ENCODE data around the gene BCL3.
"Not testable (repeated sequence)": the region's sequence is repeated elsewhere in the genome, so short reads cannot be mapped to it uniquely, and the experiment has no call there.

BCL3 gene

GRCh38 chr19:44712864-44713515 is 35.5 kb upstream of the BCL3 start:
- no peaks in the 10 kb centered on the region for H3K36me3 Mint-ChIP-seq (ENCODE audit: low read depth)
- no peak for ATAC-seq

GRCh38 chr19:44714597-44715169 is 33.8 kb upstream of the BCL3 start:
- no peak overlapping the region for H3K4me3 Mint-ChIP-seq
- peaks cover 2% of the 10 kb centered on the region for H3K27me3 Mint-ChIP-seq

More at GRCh38 chr19:44712864-44713515, 35.5 kb upstream of the BCL3 start:
- H3K27ac Mint-ChIP-seq, result no peak overlapping the region
- H3K4me1 Mint-ChIP-seq, result peaks cover 9% of the 10 kb centered on the region
- no peaks in the 10 kb centered on the region for H3K27me3 Mint-ChIP-seq
- H3K9me3 Mint-ChIP-seq, result peaks cover 18% of the 10 kb centered on the region
- H3K4me3 Mint-ChIP-seq, result no peak overlapping the region
- no peak for DNase-seq

GRCh38 chr19:44717603-44718002 is 30.9 kb upstream of the BCL3 start:
- Mint-ChIP-seq H3K27ac (no peak overlapping the region), H3K4me3 (no peak overlapping the region), H3K36me3 (ENCODE audit: low read depth) (no peaks in the 10 kb centered on the region), H3K27me3 (peaks cover 2% of the 10 kb centered on the region), H3K4me1 (peaks cover 17% of the 10 kb centered on the region), H3K9me3 (peaks cover 18% of the 10 kb centered on the region)
- no peak for DNase-seq
- ATAC-seq, result no peak

More at GRCh38 chr19:44714597-44715169, 33.8 kb upstream of the BCL3 start:
- no peaks in the 10 kb centered on the region for H3K36me3 Mint-ChIP-seq (ENCODE audit: low read depth)
- peaks cover 10% of the 10 kb centered on the region for H3K4me1 Mint-ChIP-seq
- no peak for DNase-seq
- ATAC-seq, result no peak
- H3K9me3 Mint-ChIP-seq, result peaks cover 18% of the 10 kb centered on the region
- H3K27ac Mint-ChIP-seq, result no peak overlapping the region

GRCh38 chr19:44718441-44719261 is 29.9 kb upstream of the BCL3 start:
- Mint-ChIP-seq H3K9me3 (peaks cover 18% of the 10 kb centered on the region), H3K27me3 (peaks cover 2% of the 10 kb centered on the region), H3K4me3 (no peak overlapping the region), H3K4me1 (peaks cover 24% of the 10 kb centered on the region), H3K27ac (no peak overlapping the region), H3K36me3 (ENCODE audit: low read depth) (no peaks in the 10 kb centered on the region)
- DNase-seq (no peak), ATAC-seq (no peak)

GRCh38 chr19:44719262-44719701 is 29.2 kb upstream of the BCL3 start:
- H3K27ac Mint-ChIP-seq, result no peak overlapping the region
- H3K9me3 Mint-ChIP-seq, result peaks cover 16% of the 10 kb centered on the region
- ATAC-seq (no peak), DNase-seq (no peak)
- H3K4me3 Mint-ChIP-seq, result no peak overlapping the region
- peaks cover 29% of the 10 kb centered on the region for H3K4me1 Mint-ChIP-seq
- peaks cover 2% of the 10 kb centered on the region for H3K27me3 Mint-ChIP-seq
- H3K36me3 Mint-ChIP-seq (ENCODE audit: low read depth), result no peaks in the 10 kb centered on the region

- H3K27ac Mint-ChIP-seq; H3K4me3 Mint-ChIP-seq; H3K27me3 Mint-ChIP-seq; H3K9me3 Mint-ChIP-seq; ATAC-seq; H3K36me3 Mint-ChIP-seq (ENCODE audit: low read depth); DNase-seq: not testable (repeated sequence)
- H3K4me1 Mint-ChIP-seq, result peaks cover 35% of the 10 kb centered on the region
These were observed 28.1 kb upstream of the BCL3 start for GRCh38 chr19:44720396-44720795.

GRCh38 chr19:44720945-44721344 is 27.6 kb upstream of the BCL3 start:
- peaks cover 4% of the 10 kb centered on the region for H3K27me3 Mint-ChIP-seq
- H3K9me3 Mint-ChIP-seq, result no peaks in the 10 kb centered on the region
- peaks cover 35% of the 10 kb centered on the region for H3K4me1 Mint-ChIP-seq
- no peak for DNase-seq
- no peak overlapping the region for H3K4me3 Mint-ChIP-seq
- no peak for ATAC-seq
- H3K36me3 Mint-ChIP-seq (ENCODE audit: low read depth), result no peaks in the 10 kb centered on the region
- H3K27ac Mint-ChIP-seq, result no peak overlapping the region

- DNase-seq; H3K9me3 Mint-ChIP-seq; H3K27me3 Mint-ChIP-seq; H3K27ac Mint-ChIP-seq; ATAC-seq; H3K36me3 Mint-ChIP-seq (ENCODE audit: low read depth); H3K4me3 Mint-ChIP-seq: not testable (repeated sequence)
- peaks cover 35% of the 10 kb centered on the region for H3K4me1 Mint-ChIP-seq
These were observed 27.1 kb upstream of the BCL3 start for GRCh38 chr19:44721369-44721768.

- Mint-ChIP-seq H3K4me3 (no peak overlapping the region), H3K9me3 (no peaks in the 10 kb centered on the region), H3K36me3 (ENCODE audit: low read depth) (no peaks in the 10 kb centered on the region), H3K27ac (no peak overlapping the region), H3K27me3 (peaks cover 4% of the 10 kb centered on the region), H3K4me1 (peaks cover 35% of the 10 kb centered on the region)
- DNase-seq, result peak; percentile 35
- peak; percentile 41 for ATAC-seq
These were observed 26.1 kb upstream of the BCL3 start for GRCh38 chr19:44722131-44723121.

- Mint-ChIP-seq H3K4me3 (no peak overlapping the region), H3K27me3 (peaks cover 2% of the 10 kb centered on the region), H3K27ac (no peak overlapping the region), H3K9me3 (no peaks in the 10 kb centered on the region), H3K36me3 (ENCODE audit: low read depth) (no peaks in the 10 kb centered on the region), H3K4me1 (peaks cover 40% of the 10 kb centered on the region)
- ATAC-seq, result peak; percentile 30
- DNase-seq, result no peak
These were observed 25.1 kb upstream of the BCL3 start for GRCh38 chr19:44723299-44723951.

- no peak overlapping the region for H3K27ac Mint-ChIP-seq
- H3K9me3 Mint-ChIP-seq, result no peaks in the 10 kb centered on the region
- DNase-seq, result peak; percentile 79
- ATAC-seq, result peak; percentile 84
- no peak overlapping the region for H3K4me3 Mint-ChIP-seq
- peaks cover 2% of the 10 kb centered on the region for H3K27me3 Mint-ChIP-seq
- no peaks in the 10 kb centered on the region for H3K36me3 Mint-ChIP-seq (ENCODE audit: low read depth)
- peaks cover 40% of the 10 kb centered on the region for H3K4me1 Mint-ChIP-seq
These were observed 24.6 kb upstream of the BCL3 start for GRCh38 chr19:44723952-44724319.

GRCh38 chr19:44725251-44725650 is 23.3 kb upstream of the BCL3 start:
- Mint-ChIP-seq H3K4me1 (peaks cover 42% of the 10 kb centered on the region), H3K9me3 (no peaks in the 10 kb centered on the region), H3K36me3 (ENCODE audit: low read depth) (no peaks in the 10 kb centered on the region), H3K27me3 (peaks cover 2% of the 10 kb centered on the region), H3K4me3 (no peak overlapping the region), H3K27ac (no peak overlapping the region)
- DNase-seq (no peak), ATAC-seq (no peak)

GRCh38 chr19:44725684-44726083 is 22.8 kb upstream of the BCL3 start:
- DNase-seq (no peak), ATAC-seq (no peak)
- no peaks in the 10 kb centered on the region for H3K36me3 Mint-ChIP-seq (ENCODE audit: low read depth)
- H3K4me1 Mint-ChIP-seq, result peaks cover 42% of the 10 kb centered on the region
- H3K27me3 Mint-ChIP-seq, result peaks cover 2% of the 10 kb centered on the region
- H3K4me3 Mint-ChIP-seq, result no peak overlapping the region
- H3K27ac Mint-ChIP-seq, result no peak overlapping the region
- H3K9me3 Mint-ChIP-seq, result no peaks in the 10 kb centered on the region

- Mint-ChIP-seq H3K27ac (no peak overlapping the region), H3K4me1 (peaks cover 37% of the 10 kb centered on the region), H3K9me3 (no peaks in the 10 kb centered on the region), H3K36me3 (ENCODE audit: low read depth) (no peaks in the 10 kb centered on the region), H3K27me3 (peaks cover 2% of the 10 kb centered on the region), H3K4me3 (no peak overlapping the region)
- ATAC-seq (no peak), DNase-seq (no peak)
These were observed 22.0 kb upstream of the BCL3 start for GRCh38 chr19:44726465-44726864.

Measured in activated naive CD8-positive, alpha-beta T cell treated with anti-CD3 and anti-CD28 coated beads, Interleukin-2, amount 50 U/mL, for 24 hours (primary cell).